Panc1 (cell line): ENCODE results near the gene PLXNC1. TPM values are rescaled to one million over a fixed set of nuclear protein-coding genes. Genes with fewer than 3 reads are reported as not detected.

Experiments used
- ATAC-seq: fragments of 200-7000 bp; cut with Tn5 transposase; 2 replicates; pipeline ENCODE4 v1.9.1; 2020; ENCODE audit warnings: mild to moderate bottlenecking, moderate library complexity
- BruUV-seq: library from RNA; stranded (reverse); fragments of 400-500 nt; replicated peaks from 2 replicates; lab custom pipeline; 2021; lab: Mats Ljungman, UMichigan
- CTCF ChIA-PET: fragments of 300-600 bp; sonication (Branson Sonifier 250); formaldehyde crosslinking; loops from one replicate; lab custom pipeline; 2022; ENCODE audit warnings: antibody characterized with exemption; lab: Charles Lee
- POLR2A ChIA-PET: fragments of 300-600 bp; sonication (Branson Sonifier 250); formaldehyde crosslinking; loops from one replicate; lab custom pipeline; 2022; ENCODE audit warnings: antibody characterized with exemption; lab: Charles Lee
- DNase-seq: peaks from one replicate; pipeline ENCODE4 v3.0.0-alpha.2; 2010; ENCODE audit warnings: low read depth, low spot score
- H3K27ac ChIP-seq: 2 replicates; pipeline ENCODE4 v1.5.1; 2011; ENCODE audit warnings: mild to moderate bottlenecking, low read length, inconsistent platforms
- H3K27me3 ChIP-seq: fragments of 200-500 bp; sonication (Bioruptor generic); 2 replicates; pipeline ENCODE4 v1.6.0; 2014; ENCODE audit warnings: low read length, inconsistent platforms; ENCODE audit not compliant: control insufficient read depth, insufficient read depth
- H3K36me3 ChIP-seq: fragments of 200-500 bp; sonication (Bioruptor generic); 2 replicates; pipeline ENCODE4 v1.5.1; 2014; ENCODE audit warnings: inconsistent platforms, mild to moderate bottlenecking, low read length, moderate library complexity; ENCODE audit not compliant: control insufficient read depth, insufficient read depth
- H3K4me1 ChIP-seq: 2 replicates; pipeline ENCODE4 v1.5.1; 2011; ENCODE audit warnings: inconsistent platforms, mild to moderate bottlenecking, low read length, moderate library complexity; ENCODE audit not compliant: control insufficient read depth, insufficient read depth
- H3K4me3 ChIP-seq, 2 experiments: 2 replicates each; pipeline ENCODE4 v1.5.1; 2011 to 2012; ENCODE audit warnings: low read depth in 2 of 2, low read length in 2 of 2, mild to moderate bottlenecking in 2 of 2, inconsistent platforms in 1 of 2, moderate library complexity in 1 of 2
- H3K9me3 ChIP-seq: fragments of 200-500 bp; sonication (Bioruptor generic); 2 replicates; pipeline ENCODE4 v1.5.1; 2014; ENCODE audit warnings: low read depth, mild to moderate bottlenecking, inconsistent platforms, low read length, moderate library complexity; ENCODE audit not compliant: control insufficient read depth, insufficient read depth
- CTCF ChIP-seq: fragments of 450-650 bp; IDR thresholded peaks from 2 replicates; pipeline ENCODE4 v1.5.1; 2017; ENCODE audit warnings: mild to moderate bottlenecking
- POLR2AphosphoS5 ChIP-seq: IDR thresholded peaks from 2 replicates; pipeline ENCODE4 v1.6.1; 2012; ENCODE audit warnings: mild to moderate bottlenecking, low read depth, low read length, moderate library complexity
- REST ChIP-seq, 2 experiments: IDR thresholded peaks; 2 replicates each; pipeline ENCODE4 v1.6.1; 2011 to 2012; ENCODE audit warnings: low read depth in 2 of 2, control low read depth in 1 of 2, low read length in 1 of 2, mild to moderate bottlenecking in 1 of 2, moderate library complexity in 1 of 2; ENCODE audit not compliant: insufficient read depth in 1 of 2
- SIN3A ChIP-seq: IDR thresholded peaks from 2 replicates; pipeline ENCODE4 v1.6.1; 2012; ENCODE audit warnings: low read depth, mild to moderate bottlenecking, low read length, moderate library complexity, borderline replicate concordance; ENCODE audit not compliant: insufficient read depth
- TCF7L2 ChIP-seq: IDR thresholded peaks from 2 replicates; pipeline ENCODE4 v1.6.1; 2011; ENCODE audit warnings: mild to moderate bottlenecking, low read depth, low read length, inconsistent platforms
- in situ Hi-C: cut with HindIII; loops from 2 replicates; pipeline ENCODE4 v1.10.0; 2016; ENCODE audit warnings: low sequenced_read_pairs, low pct_unique_long_range_greater_than_20kb
- intact Hi-C: fragments of 100-400 bp; cut with micrococcal nuclease; formaldehyde crosslinking; loops from one replicate; pipeline ENCODE4 v1.10.0; 2022; ENCODE audit not compliant: unreplicated experiment
- total RNA-seq: library from RNA; stranded (reverse); gene quantifications from one replicate; pipeline ENCODE4 v1.2.1, GENCODE V29; 2021; ENCODE audit not compliant: unreplicated experiment

The PLXNC1 gene
- total RNA-seq, 1 experiment from 2014 or later, result 0.57 TPM

GRCh38 chr12:94121886-94122285 is 26.5 kb upstream of the PLXNC1 start:
- in situ Hi-C loops, result no loop called here

GRCh38 chr12:94122591-94122990 is 25.8 kb upstream of the PLXNC1 start:
- Histone ChIP-seq H3K9me3 (no peaks in the 10 kb centered on the region), H3K4me3 (no peak overlapping the region), H3K36me3 (no peaks in the 10 kb centered on the region), H3K27ac (no peak overlapping the region), H3K27me3 (peaks cover 22% of the 10 kb centered on the region), H3K4me1 (no peaks in the 10 kb centered on the region)
- DNase-seq (no peak), ATAC-seq (no peak)
- POLR2A ChIA-PET, result no interaction called here
- in situ Hi-C loops (no loop called here), intact Hi-C loops (no loop called here)
- BruUV-seq, result no TSS peak
- TF ChIP-seq REST (IDR thresholded peaks at IDR 0.05; ENCODE audit: insufficient read depth in 1 of 2, low read depth in 2 of 2, low read length in 1 of 2) (no peak), CTCF (no peak), TCF7L2 (no peak), POLR2AphosphoS5 (no peak), SIN3A (no peak)
- CTCF ChIA-PET, result no interaction called here

More at GRCh38 chr12:94121886-94122285, 26.5 kb upstream of the PLXNC1 start:
- ChIA-PET POLR2A (no interaction called here), CTCF (interaction anchor here (0.8 kb wide), 1 partner anchor 20 kb away, joined by 3 read pairs; no protein-coding TSS in a partner anchor)
- no peak overlapping the region for H3K4me3 ChIP-seq
- peaks cover 15% of the 10 kb centered on the region for H3K27me3 ChIP-seq
- intact Hi-C loops, result no loop called here
- H3K9me3 ChIP-seq, result no peaks in the 10 kb centered on the region
- ATAC-seq, result no peak
- no TSS peak for BruUV-seq
- no peak overlapping the region for H3K27ac ChIP-seq
- DNase-seq, result no peak
- H3K36me3 ChIP-seq, result no peaks in the 10 kb centered on the region
- TF ChIP-seq SIN3A (no peak), REST (IDR thresholded peaks at IDR 0.05; ENCODE audit: insufficient read depth in 1 of 2, low read depth in 2 of 2, low read length in 1 of 2) (no peak)
- no peaks in the 10 kb centered on the region for H3K4me1 ChIP-seq
